H4 (cell line): ENCODE results near the gene MEF2A. TPM values are rescaled to one million over a fixed set of nuclear protein-coding genes. Genes with fewer than 3 reads are reported as not detected.
"Not testable (repeated sequence)": the region's sequence is repeated elsewhere in the genome, so short reads cannot be mapped to it uniquely, and the experiment has no call there.

ENCODE experiments used
- DNase-seq: peaks from one replicate; pipeline ENCODE4 v3.0.0-alpha.2; 2015; ENCODE audit warnings: low spot score
- total RNA-seq: library from RNA; depleted of rRNA; stranded (reverse); fragments of >200 nt; shearing (Covaris generic); gene quantifications from 2 replicates; pipeline ENCODE4 v1.2.3, GENCODE V29; 2014

MEF2A gene
- total RNA-seq, 1 experiment from 2014 or later, result 16.7 TPM

- DNase-seq, result no peak
Measured at GRCh38 chr15:99728916-99729315, 163.1 kb downstream of the MEF2A start.

GRCh38 chr15:99729327-99729726, 163.5 kb downstream of the MEF2A start:
- no peak for DNase-seq

GRCh38 chr15:99729920-99730319, 164.1 kb downstream of the MEF2A start:
- DNase-seq, result peak; percentile 39

DNA sequence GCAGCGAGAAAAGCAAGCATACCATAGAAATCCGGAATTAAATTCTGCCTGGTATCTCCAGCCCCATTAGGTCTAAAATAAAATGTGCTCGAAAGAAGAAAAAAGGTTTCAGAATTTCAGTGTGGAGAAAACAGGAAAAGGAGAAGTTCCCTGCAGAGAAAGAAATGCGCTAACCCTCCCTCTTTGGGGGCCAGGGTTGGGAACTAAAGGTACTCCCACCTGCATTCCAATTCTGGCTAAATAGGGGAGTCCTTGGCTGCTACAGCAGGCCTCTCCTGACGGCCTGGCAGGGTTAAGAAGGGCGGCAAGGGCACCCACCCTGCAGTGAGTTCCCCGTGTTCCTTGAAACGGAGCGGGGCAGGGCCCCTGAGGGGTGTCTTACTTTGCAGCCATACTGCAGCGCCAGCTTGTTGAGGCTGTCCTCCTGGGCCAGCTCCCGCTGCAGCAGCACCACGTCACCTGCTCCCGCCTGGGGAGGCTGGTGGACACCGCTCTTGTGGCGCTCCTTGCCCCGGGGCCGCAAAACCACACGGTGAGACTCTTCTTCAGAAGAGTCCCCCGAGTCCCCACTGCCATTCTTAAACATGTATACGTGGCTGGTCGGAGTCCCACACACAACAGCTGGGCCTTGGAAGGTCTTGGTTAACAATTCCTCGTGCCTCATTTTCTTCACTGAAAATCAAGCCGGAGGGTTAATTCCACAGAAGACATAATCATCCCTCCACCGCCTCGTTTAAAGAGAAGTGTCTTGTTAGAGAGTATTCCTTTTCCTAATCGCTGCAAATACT, 165.7 kb downstream of the MEF2A start:
- DNase-seq, result no peak

- DNase-seq, result no peak
Measured at GRCh38 chr15:99732124-99732750, 166.5 kb downstream of the MEF2A start.

DNA sequence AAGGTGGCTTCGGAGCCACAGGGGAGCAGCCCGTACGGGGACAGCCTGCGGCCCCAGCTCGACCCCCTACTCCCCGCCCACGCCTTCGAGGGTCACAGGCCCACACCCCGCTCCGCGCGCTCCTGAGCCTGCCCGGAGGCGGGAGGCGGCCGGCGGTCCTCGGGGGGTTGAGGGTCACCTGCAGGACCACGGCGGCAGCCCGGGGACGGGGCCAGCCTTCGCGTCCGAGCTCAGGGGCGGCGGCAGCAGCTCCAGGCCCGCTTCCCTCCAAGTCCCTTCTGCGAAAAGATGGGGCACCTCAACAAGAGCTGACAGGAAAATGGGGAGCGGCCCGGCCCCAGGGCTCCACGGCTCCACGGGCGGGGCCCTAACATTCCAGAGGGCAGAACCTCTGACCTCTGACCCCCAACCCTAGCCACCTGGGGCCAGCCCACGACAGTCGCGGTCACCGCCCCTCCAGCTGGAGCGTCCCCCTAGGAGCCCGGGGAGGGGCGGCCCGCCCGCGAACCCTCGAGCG, 167.0 kb downstream of the MEF2A start:
- no peak for DNase-seq

DNA sequence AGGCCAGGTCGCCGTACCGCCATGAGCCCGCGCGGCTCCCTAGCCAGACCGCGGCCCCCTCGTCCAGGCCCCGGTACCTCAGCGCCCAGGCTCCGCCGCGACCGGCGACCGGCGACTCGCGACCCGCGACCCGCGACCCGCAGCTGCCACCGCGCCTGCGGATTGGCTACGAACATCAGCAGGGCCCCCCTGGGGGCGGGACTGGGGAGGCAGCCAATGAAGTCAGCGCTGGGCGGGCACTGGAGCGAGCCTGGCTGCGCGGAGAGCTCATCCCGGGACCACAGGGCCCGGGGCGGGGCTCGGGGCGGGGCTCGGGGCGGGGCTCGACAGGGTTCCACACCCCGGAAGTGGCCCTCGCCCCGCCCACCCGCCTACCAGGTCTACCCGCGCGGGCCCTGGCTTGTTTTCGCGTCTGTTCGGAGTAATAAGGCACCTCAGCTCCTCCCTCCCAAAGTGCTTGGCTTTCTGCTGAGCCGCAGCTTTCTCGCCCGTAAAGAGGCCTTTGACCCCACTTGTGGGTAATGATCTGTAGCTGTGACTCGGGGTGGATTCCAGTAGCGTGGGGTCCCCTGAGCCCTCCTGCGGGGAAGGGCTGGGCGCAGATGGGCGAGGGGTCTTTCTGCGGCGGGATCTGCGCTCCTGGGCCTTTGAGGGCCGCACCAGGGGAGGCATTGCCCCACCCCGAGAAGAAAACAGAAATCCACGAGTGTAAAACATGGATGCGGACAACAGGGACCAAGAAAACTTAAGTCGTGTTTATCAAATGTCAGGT, 167.7 kb downstream of the MEF2A start, which contains the start of gene LYSMD4:
TSS of gene LYSMD4 (minus strand) at position 170 of the 772 bp plus-strand sequence. CDS start 1,438 bp downstream, outside the sequence.
- DNase-seq, result peak; percentile 86

DNA sequence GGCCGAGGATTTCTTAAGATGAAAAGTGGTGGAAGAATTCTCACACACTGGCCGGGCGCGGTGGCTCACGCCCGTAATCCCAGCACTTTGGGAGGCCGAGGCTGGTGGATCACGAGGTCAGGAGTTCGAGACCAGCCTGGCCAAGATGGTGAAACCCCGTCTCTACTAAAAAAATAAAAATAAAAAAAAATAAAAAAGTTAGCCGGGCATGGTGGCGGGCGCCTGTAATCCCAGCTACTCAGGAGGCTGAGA, 168.2 kb downstream of the MEF2A start:
- not testable (repeated sequence) for DNase-seq

- no peak for DNase-seq
Measured at GRCh38 chr15:99734575-99734974, 168.8 kb downstream of the MEF2A start.

DNA sequence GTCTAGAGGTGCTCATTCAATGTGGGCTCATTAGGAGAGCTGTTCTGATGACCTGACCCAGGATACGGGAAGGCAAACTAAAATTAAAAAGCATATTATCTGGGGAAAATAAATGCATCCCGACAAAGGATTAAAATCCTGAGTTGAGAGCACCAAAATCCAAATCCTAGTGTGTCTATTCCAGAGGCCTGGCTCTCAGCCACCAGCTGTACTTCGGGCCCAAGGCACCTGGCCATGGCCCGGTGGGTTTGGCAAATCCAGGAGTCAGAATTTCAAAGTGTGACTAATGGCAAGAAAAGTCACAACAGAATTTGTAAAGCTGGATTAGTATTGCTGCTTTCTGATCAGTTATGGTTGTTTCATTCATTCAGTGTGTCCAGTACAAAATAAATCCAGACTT, 170.1 kb downstream of the MEF2A start:
- DNase-seq, result no peak

DNA sequence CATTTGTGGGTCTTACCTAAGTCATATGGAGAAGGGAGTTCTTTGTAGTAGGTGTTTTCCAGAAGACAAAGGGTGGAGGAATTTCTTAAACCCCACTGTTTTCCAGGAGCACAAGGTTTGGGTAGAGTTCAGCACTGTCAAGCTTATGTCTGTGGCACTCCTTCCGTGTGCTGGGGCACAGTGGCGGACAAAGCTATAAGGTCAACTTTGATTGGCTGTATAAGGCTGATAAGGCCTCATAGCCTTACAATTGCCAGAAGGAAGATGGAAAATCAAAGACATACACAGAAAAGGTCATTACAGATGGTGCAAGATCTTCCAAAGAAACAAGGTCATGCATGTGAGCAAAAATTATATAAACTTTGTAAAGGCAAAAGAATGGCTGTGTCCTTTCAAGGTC, 170.9 kb downstream of the MEF2A start:
- no peak for DNase-seq

- no peak for DNase-seq
Measured at GRCh38 chr15:99738021-99738847, 172.4 kb downstream of the MEF2A start.

- DNase-seq, result no peak
Measured at GRCh38 chr15:99741835-99742234, 176.1 kb downstream of the MEF2A start.

DNA sequence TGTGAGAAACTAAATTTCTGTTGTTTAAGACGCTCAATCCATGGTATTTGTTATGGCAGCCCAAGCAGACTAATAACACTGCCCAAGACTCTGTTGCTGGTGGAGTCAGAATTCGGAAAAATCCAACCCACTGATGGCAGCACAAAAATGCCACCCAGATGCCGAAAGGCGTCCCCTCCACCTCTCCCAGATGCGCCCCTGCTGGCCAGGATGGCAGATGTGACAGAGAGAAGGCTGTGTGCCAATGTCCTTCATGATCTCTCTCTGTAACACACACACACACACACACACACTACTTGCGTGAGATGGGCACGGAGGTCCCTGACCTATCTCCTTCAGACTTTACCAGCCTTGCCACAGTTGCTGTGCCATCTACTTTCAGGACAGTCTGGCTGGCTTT, 178.4 kb downstream of the MEF2A start:
- no peak for DNase-seq

DNA sequence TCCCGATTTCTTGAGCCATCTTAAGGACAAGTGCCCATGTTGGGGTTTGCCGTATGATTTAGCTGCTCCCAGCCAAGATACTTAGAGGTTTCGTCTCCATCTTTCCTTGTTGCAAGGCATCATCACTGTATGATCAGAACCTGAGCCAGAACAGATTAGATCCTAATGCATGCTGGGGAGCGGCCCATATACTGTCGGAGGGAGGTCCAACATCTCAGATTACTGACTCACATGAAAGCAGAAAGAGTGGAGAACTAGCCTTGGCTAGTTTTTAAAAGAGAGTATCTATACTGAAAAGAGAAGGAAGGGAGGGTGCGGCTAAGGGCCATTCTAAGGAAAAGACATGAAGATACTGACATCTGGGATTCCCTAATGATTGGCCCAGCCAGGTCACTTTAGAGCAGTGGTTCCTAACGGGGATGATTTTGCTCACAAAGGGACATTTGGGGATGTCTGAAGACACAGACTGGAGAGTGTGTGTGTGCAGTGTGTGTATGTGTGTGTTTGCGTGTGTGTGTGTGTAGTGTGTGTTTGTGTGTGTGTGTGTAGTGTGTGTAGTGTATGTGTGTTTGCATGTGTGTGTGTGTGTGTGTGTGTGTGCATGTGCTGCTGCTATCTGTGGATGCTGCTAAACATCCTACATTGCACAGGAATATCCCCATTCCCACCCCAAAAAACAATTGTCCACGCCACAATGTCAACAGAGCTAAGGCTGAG, 179.7 kb downstream of the MEF2A start:
- no peak for DNase-seq

DNA sequence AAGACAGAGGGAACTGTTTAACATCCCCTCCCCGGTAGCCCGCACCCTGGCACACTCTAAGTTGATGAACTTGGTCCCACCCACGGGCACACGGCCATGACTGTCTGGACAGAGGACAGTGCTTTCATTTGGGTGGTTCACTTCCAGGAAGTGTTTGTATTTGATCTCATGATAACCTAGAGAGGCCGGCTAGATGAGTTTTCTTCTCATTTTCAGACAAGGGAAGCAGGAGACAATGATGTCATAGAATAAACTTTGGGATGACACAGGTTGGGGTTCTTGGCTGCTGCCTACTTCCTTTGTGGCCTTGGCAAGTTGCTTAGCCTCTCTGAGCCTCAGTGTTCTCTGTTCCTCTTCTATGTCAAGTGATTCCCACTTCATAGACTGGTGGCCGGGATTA, 183.6 kb downstream of the MEF2A start:
- DNase-seq, result no peak

GRCh38 chr15:99750326-99750725, 184.5 kb downstream of the MEF2A start:
- DNase-seq, result not testable (repeated sequence)

DNA sequence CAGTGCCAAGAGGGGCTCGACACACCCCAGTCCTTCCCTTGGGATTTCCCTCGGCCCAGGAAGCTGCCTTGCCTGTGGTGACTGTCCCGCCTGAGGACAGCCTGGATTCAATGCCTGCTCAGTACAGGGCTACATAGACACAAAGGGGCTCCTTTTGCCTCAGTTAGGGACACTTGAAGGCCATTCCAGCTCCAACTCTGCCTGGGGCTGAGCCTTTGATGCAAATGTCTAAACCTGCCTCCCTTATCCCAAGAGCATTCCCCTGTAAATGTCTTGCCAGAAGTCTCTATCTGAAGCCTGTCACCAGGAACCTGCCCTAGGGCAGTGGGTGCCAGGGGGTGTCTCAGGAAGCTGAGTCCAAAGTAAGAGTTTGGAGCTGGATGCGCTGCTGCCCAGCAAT, 186.8 kb downstream of the MEF2A start:
- DNase-seq, result no peak

- no peak for DNase-seq
Measured at GRCh38 chr15:99753066-99753465, 187.3 kb downstream of the MEF2A start.

DNA sequence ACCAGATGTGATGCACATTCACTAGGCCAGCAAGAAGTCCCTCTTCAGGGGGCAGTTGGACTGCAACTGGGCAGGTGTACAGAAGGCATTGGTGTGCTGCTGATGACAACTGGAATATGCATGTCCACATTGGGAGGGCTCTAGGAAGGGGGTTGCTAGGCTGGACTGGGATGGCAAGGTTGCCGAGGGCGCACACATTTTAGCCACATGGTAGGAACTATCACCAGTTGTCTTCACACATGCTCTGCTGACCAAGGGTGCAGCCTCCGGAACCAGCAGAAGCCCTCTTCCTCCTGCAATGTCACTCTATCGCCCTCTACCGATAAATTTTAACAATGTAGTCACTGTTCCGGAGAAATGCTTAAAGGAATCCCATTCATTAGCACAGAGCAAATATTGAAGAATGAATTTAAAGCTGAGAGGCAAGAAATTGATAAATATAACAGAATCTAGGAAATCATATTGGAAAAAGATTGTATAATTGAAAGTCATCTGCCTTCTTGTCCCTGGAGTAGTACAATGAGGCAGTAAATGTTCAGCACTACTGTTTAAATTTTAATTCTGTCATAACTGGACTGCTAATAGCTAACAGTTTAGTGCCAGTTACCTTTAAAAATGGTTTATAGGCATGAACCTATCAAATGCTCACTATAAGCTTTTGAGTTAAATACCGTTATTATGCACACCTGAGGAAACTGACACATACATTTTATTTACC, 190.1 kb downstream of the MEF2A start:
- DNase-seq, result peak; percentile 61
